ENCODE results near the gene PCDHGB1. TPM values are rescaled to one million over a fixed set of nuclear protein-coding genes. Genes with fewer than 3 reads are reported as not detected.

PCDHGB1 gene
- total RNA-seq, 1 experiment from 2014 or later = 2.0 TPM

- POLR2A ChIA-PET = no interaction called here
- BruUV-seq (replicated peaks) = no TSS peak
- CTCF ChIA-PET = interaction anchor here (0.6 to 0.7 kb wide), 3 partner anchors 24 to 1598 kb away, joined by 3 to 8 read pairs (median 3); partner anchors contain the start of gene PCDHGB1
Observed at GRCh38 chr5:141326088-141326854, 23.6 kb upstream of the PCDHGB1 start.

GRCh38 chr5:141328231-141328630, 21.7 kb upstream of the PCDHGB1 start:
- Histone ChIP-seq H3K9me3 (ENCODE audit: control insufficient read depth, insufficient read depth, low read depth, low read length) (peaks cover 4% of the 10 kb centered on the region; the same call in 1 of the 2 replicates), H3K4me3 (ENCODE audit: low read depth in 2 of 2, low read length in 2 of 2) (no peak overlapping the region), H3K4me1 (ENCODE audit: control insufficient read depth, insufficient read depth, low read length) (no peaks in the 10 kb centered on the region), H3K27me3 (ENCODE audit: control insufficient read depth, insufficient read depth, low read length) (no peaks in the 10 kb centered on the region), H3K36me3 (ENCODE audit: control insufficient read depth, insufficient read depth, low read length) (no peaks in the 10 kb centered on the region), H3K27ac (ENCODE audit: low read length) (no peak overlapping the region)
- ATAC-seq (no peak), DNase-seq (ENCODE audit: low read depth, low spot score) (no peak)
- BruUV-seq (replicated peaks) = no TSS peak
- intact Hi-C loops (cut with micrococcal nuclease; ENCODE audit: unreplicated experiment) (no loop called here), in situ Hi-C loops (cut with HindIII; ENCODE audit: low pct_unique_long_range_greater_than_20kb, low sequenced_read_pairs) (loop anchor here (25.0 kb wide), 1 partner anchor 141 kb away; the partner anchor contains the start of genes PCDHB10, PCDHB11, PCDHB16 and PCDHB8)
- CTCF ChIA-PET = no interaction called here
- POLR2A ChIA-PET = no interaction called here
- TF ChIP-seq TCF7L2 (IDR thresholded peaks at IDR 0.05; ENCODE audit: low read depth, low read length) (no peak), POLR2AphosphoS5 (IDR thresholded peaks at IDR 0.05; ENCODE audit: low read depth, low read length) (no peak), REST (IDR thresholded peaks at IDR 0.05; ENCODE audit: insufficient read depth in 1 of 2, low read depth in 2 of 2, low read length in 1 of 2) (no peak), SIN3A (IDR thresholded peaks at IDR 0.05; ENCODE audit: borderline replicate concordance, insufficient read depth, low read depth, low read length) (no peak)

More at GRCh38 chr5:141326088-141326854, 23.6 kb upstream of the PCDHGB1 start:
- Histone ChIP-seq H3K27me3 (ENCODE audit: control insufficient read depth, insufficient read depth, low read length) (no peaks in the 10 kb centered on the region), H3K4me1 (ENCODE audit: control insufficient read depth, insufficient read depth, low read length) (no peaks in the 10 kb centered on the region), H3K27ac (ENCODE audit: low read length) (peak overlapping the region; percentile 73), H3K9me3 (ENCODE audit: control insufficient read depth, insufficient read depth, low read depth, low read length) (peaks cover 10% of the 10 kb centered on the region; the same call in 1 of the 2 replicates), H3K4me3 (ENCODE audit: low read depth in 2 of 2, low read length in 2 of 2) (peak overlapping the region; percentile 50 to 77), H3K36me3 (ENCODE audit: control insufficient read depth, insufficient read depth, low read length) (no peaks in the 10 kb centered on the region)
- TF ChIP-seq TCF7L2 (IDR thresholded peaks at IDR 0.05; ENCODE audit: low read depth, low read length) (no peak), POLR2AphosphoS5 (IDR thresholded peaks at IDR 0.05; ENCODE audit: low read depth, low read length) (no peak), CTCF (IDR thresholded peaks at IDR 0.05) (peak; percentile 82), REST (IDR thresholded peaks at IDR 0.05; ENCODE audit: insufficient read depth in 1 of 2, low read depth in 2 of 2, low read length in 1 of 2) (no peak), SIN3A (IDR thresholded peaks at IDR 0.05; ENCODE audit: borderline replicate concordance, insufficient read depth, low read depth, low read length) (no peak)
- peak; percentile 94 for ATAC-seq
- no peak for DNase-seq (ENCODE audit: low read depth, low spot score)
- intact Hi-C loops (cut with micrococcal nuclease; ENCODE audit: unreplicated experiment) = no loop called here
- in situ Hi-C loops (cut with HindIII; ENCODE audit: low pct_unique_long_range_greater_than_20kb, low sequenced_read_pairs) = loop anchor here (25.0 kb wide), 1 partner anchor 139 kb away; the partner anchor contains the start of genes PCDHB10, PCDHB11, PCDHB16 and PCDHB8
